SU-DHL-6 (cell line): ENCODE results near the gene COX4I1.

Experiments used
- EZH2phosphoT487 ChIP-seq: fragments of 200-600 bp; sonication (generic), shearing (Covaris generic); conservative IDR thresholded peaks from 2 replicates; pipeline ENCODE4 v1.6.1; 2018; ENCODE audit warnings: mild to moderate bottlenecking, antibody characterized with exemption, low read length, moderate library complexity, mixed read lengths
- TF ChIP-seq, protein P1 (sequence below): fragments of 200-600 bp; sonication (generic); IDR thresholded peaks from one replicate; pipeline ENCODE4 v1.5.1; 2017; ENCODE audit warnings: antibody characterized with exemption, mild to moderate bottlenecking, low read length, moderate library complexity; ENCODE audit not compliant: insufficient read depth, poor library complexity, severe bottlenecking

DNA sequence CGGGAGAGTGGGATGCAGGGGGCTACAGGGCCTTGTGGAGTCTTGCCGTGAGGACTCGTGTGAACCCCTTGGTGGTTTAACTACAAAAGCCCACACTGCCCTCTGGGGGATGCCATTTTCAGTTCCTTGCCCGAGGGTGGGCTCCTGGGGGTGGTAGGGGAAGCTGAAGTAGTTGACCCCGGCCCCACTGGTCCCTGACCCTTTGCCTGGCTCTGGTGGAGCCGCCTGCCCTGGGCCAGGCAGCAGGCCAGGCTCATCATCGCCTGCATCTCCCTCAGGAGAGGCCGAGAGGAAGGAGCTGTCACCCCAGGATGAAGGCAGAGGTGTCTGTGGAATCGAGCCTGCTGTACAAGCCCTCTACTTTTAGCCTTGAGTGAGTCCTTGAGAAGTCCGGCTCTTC is 10.2 kb downstream of the COX4I1 start:
- TF ChIP-seq, protein P1, sequence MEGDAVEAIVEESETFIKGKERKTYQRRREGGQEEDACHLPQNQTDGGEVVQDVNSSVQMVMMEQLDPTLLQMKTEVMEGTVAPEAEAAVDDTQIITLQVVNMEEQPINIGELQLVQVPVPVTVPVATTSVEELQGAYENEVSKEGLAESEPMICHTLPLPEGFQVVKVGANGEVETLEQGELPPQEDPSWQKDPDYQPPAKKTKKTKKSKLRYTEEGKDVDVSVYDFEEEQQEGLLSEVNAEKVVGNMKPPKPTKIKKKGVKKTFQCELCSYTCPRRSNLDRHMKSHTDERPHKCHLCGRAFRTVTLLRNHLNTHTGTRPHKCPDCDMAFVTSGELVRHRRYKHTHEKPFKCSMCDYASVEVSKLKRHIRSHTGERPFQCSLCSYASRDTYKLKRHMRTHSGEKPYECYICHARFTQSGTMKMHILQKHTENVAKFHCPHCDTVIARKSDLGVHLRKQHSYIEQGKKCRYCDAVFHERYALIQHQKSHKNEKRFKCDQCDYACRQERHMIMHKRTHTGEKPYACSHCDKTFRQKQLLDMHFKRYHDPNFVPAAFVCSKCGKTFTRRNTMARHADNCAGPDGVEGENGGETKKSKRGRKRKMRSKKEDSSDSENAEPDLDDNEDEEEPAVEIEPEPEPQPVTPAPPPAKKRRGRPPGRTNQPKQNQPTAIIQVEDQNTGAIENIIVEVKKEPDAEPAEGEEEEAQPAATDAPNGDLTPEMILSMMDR: no peak
- no peak for TF ChIP-seq EZH2phosphoT487
